Parathyroid adenoma (tissue), 2 donors: ENCODE measurements around the gene TMPRSS15.

ENCODE experiments used
- H2AFZ ChIP-seq: fragments of 300-600 bp; sonication (generic); one replicate; pipeline ENCODE4 v1.7.0; 2017; ENCODE audit warnings: antibody characterized with exemption, mild to moderate bottlenecking
- H3K27ac ChIP-seq: fragments of 300-600 bp; sonication (generic); one replicate; pipeline ENCODE4 v1.7.0; 2017
- H3K27me3 ChIP-seq: fragments of 300-600 bp; sonication (generic); one replicate; pipeline ENCODE4 v1.7.0; 2017; ENCODE audit warnings: low read length; ENCODE audit not compliant: control insufficient read depth, insufficient read depth
- H3K36me3 ChIP-seq: fragments of 300-600 bp; sonication (generic); one replicate; pipeline ENCODE4 v1.7.0; 2017; ENCODE audit warnings: low read length; ENCODE audit not compliant: control insufficient read depth, insufficient read depth
- H3K4me1 ChIP-seq: fragments of 300-600 bp; sonication (generic); one replicate; pipeline ENCODE4 v1.7.0; 2017; ENCODE audit warnings: control low read depth
- H3K4me2 ChIP-seq: fragments of 300-600 bp; sonication (generic); one replicate; pipeline ENCODE4 v1.7.0; 2017; ENCODE audit warnings: low read length
- H3K4me3 ChIP-seq: fragments of 300-600 bp; sonication (generic); one replicate; pipeline ENCODE4 v1.7.0; 2017; ENCODE audit warnings: low read depth, low read length
- H3K79me2 ChIP-seq: fragments of 300-600 bp; sonication (generic); one replicate; pipeline ENCODE4 v1.7.0; 2017; ENCODE audit warnings: control low read depth
- H3K9ac ChIP-seq: fragments of 300-600 bp; sonication (generic); one replicate; pipeline ENCODE4 v1.7.0; 2017; ENCODE audit warnings: mild to moderate bottlenecking
- H3K9me3 ChIP-seq: fragments of 300-600 bp; sonication (generic); one replicate; pipeline ENCODE4 v1.7.0; 2017; ENCODE audit warnings: low read length; ENCODE audit not compliant: control insufficient read depth
- TF ChIP-seq, protein P1 (sequence below): fragments of 300-600 bp; sonication (generic); IDR thresholded peaks from one replicate; pipeline ENCODE4 v1.7.0; 2017; ENCODE audit warnings: antibody characterized with exemption, mild to moderate bottlenecking
- donor health status: primary hyperparathyroidism.

Gene TMPRSS15

DNA sequence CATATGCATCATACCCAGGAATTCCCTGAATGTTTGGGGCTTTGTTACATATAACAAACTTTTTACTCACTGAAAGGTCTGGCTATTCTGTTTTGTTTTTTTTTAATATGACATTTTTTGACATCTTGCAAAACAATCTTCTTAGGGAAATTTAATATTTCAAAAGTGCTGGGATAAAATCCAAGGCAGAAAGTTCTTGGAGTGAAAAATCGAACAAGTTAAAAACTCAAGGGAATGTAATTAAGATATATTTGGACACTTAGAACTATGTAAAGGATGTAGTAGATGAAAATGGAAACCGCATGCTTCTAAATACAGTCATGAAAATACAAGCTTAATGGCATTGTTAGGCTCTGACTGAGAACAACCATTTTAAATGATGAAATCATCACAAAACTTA lies 150.4 kb downstream of the TMPRSS15 start:
- H3K36me3 ChIP-seq, result no peaks in the 10 kb centered on the region
- TF ChIP-seq, protein P1, sequence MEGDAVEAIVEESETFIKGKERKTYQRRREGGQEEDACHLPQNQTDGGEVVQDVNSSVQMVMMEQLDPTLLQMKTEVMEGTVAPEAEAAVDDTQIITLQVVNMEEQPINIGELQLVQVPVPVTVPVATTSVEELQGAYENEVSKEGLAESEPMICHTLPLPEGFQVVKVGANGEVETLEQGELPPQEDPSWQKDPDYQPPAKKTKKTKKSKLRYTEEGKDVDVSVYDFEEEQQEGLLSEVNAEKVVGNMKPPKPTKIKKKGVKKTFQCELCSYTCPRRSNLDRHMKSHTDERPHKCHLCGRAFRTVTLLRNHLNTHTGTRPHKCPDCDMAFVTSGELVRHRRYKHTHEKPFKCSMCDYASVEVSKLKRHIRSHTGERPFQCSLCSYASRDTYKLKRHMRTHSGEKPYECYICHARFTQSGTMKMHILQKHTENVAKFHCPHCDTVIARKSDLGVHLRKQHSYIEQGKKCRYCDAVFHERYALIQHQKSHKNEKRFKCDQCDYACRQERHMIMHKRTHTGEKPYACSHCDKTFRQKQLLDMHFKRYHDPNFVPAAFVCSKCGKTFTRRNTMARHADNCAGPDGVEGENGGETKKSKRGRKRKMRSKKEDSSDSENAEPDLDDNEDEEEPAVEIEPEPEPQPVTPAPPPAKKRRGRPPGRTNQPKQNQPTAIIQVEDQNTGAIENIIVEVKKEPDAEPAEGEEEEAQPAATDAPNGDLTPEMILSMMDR, result no peak
- H3K79me2 ChIP-seq, result no peaks in the 10 kb centered on the region
- H3K4me1 ChIP-seq, result no peaks in the 10 kb centered on the region
- no peaks in the 10 kb centered on the region for H3K9me3 ChIP-seq
- no peak overlapping the region for H3K4me2 ChIP-seq
- H2AFZ ChIP-seq, result no peak overlapping the region
- no peaks in the 10 kb centered on the region for H3K27me3 ChIP-seq
- H3K4me3 ChIP-seq, result no peak overlapping the region
- no peak overlapping the region for H3K27ac ChIP-seq
- no peak overlapping the region for H3K9ac ChIP-seq

DNA sequence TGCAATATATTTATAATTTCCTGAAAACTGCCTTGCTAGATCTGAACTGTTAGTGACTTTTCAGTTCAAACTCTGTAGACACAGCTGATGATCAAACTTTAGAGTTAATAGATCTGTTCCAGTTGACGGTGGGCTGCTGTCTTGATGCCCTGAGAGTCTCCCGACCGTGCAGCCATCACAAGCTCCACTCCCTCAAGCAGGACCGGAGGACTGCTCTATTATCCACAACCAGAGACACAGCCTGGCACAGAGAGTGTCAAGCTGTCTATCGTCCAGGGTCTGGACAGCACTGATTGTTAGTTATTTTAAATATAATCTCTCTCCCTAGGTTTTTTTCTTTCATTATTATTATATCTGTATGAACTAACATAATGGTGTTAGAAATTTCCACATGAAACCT lies 150.9 kb downstream of the TMPRSS15 start:
- Histone ChIP-seq H3K4me2 (no peak overlapping the region), H3K9me3 (no peaks in the 10 kb centered on the region), H3K9ac (no peak overlapping the region), H3K4me3 (no peak overlapping the region), H3K27me3 (no peaks in the 10 kb centered on the region), H3K79me2 (no peaks in the 10 kb centered on the region), H3K4me1 (no peaks in the 10 kb centered on the region), H2AFZ (no peak overlapping the region), H3K36me3 (no peaks in the 10 kb centered on the region), H3K27ac (no peak overlapping the region)
- TF ChIP-seq, protein P1, result no peak

DNA sequence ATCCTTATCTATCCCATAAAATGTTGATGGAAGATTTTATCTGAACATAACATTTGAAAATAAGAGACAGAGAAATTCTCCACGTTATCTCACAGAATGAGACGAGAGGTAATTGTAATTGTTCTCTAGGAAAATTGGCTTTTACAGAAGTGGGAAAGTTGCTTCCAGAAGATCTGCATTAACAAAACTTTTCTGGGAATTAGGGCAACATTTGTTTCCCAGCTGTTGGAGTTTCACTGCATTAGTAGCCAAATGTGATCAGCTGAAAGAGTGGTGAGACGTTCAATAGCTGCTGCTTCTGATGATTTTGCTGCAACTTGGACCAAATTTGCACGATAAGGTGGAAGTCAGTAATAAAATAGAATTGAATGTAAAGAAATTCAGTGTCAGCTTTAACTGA lies 151.3 kb downstream of the TMPRSS15 start:
- H3K4me1 ChIP-seq, result no peaks in the 10 kb centered on the region
- H2AFZ ChIP-seq, result no peak overlapping the region
- H3K27me3 ChIP-seq, result no peaks in the 10 kb centered on the region
- H3K36me3 ChIP-seq, result no peaks in the 10 kb centered on the region
- no peaks in the 10 kb centered on the region for H3K9me3 ChIP-seq
- H3K79me2 ChIP-seq, result no peaks in the 10 kb centered on the region
- no peak overlapping the region for H3K27ac ChIP-seq
- H3K9ac ChIP-seq, result no peak overlapping the region
- no peak overlapping the region for H3K4me3 ChIP-seq
- no peak overlapping the region for H3K4me2 ChIP-seq
- TF ChIP-seq, protein P1, result no peak

DNA sequence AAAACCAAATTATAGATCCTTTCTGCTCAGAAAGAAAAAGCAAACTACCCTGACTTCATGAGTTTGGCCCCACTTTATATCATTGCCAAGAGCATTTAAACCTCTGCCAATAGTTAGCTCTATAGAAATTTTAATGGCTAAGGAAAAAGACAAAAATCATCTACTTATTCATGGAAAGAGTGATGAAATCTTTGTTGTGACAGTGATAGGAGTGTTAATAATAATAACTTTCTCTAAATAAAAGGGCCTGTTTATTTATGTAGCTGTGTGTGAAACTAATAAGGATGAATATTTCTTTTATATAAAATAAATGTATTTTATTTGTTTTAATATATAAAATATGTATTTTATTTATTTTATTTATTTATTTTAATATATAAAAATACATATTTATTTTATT lies 152.5 kb downstream of the TMPRSS15 start:
- no peaks in the 10 kb centered on the region for H3K79me2 ChIP-seq
- no peak overlapping the region for H3K9ac ChIP-seq
- no peak overlapping the region for H3K4me2 ChIP-seq
- no peak overlapping the region for H3K4me3 ChIP-seq
- no peaks in the 10 kb centered on the region for H3K27me3 ChIP-seq
- H3K9me3 ChIP-seq, result no peaks in the 10 kb centered on the region
- H3K4me1 ChIP-seq, result no peaks in the 10 kb centered on the region
- TF ChIP-seq, protein P1, result no peak
- no peaks in the 10 kb centered on the region for H3K36me3 ChIP-seq
- H3K27ac ChIP-seq, result no peak overlapping the region
- no peak overlapping the region for H2AFZ ChIP-seq

DNA sequence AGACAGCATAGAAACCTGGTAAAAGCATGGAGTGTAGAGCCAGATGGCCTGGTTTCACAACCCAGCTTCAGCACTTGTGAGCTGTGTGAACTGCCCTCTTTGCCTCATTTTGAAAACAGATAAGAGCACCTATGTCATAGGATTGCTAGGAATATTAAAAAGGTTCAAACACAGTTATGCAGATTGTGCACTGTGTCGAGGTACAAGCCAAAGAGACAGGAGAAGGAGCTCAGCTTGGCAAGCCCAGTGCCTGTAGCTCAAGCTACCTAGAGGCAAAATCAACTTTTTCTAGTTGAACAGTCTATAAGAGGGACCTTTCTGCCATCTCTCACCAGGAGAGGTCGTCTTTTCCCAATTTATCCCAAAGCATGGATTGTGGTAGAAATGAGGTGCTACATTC lies 153.9 kb downstream of the TMPRSS15 start:
- no peak overlapping the region for H2AFZ ChIP-seq
- H3K4me1 ChIP-seq, result no peaks in the 10 kb centered on the region
- TF ChIP-seq, protein P1, result no peak
- no peaks in the 10 kb centered on the region for H3K9me3 ChIP-seq
- H3K4me2 ChIP-seq, result no peak overlapping the region
- H3K4me3 ChIP-seq, result no peak overlapping the region
- no peak overlapping the region for H3K9ac ChIP-seq
- H3K27me3 ChIP-seq, result no peaks in the 10 kb centered on the region
- no peak overlapping the region for H3K27ac ChIP-seq
- no peaks in the 10 kb centered on the region for H3K79me2 ChIP-seq
- H3K36me3 ChIP-seq, result no peaks in the 10 kb centered on the region
